Activated naive CD8-positive, alpha-beta T cell (primary cell): ENCODE measurements around the gene GDF2.

Source experiments
- H3K27ac Mint-ChIP-seq: one replicate; pipeline ENCODE4 v1.8.0; 2021; ENCODE audit warnings: mixed read lengths
- H3K27me3 Mint-ChIP-seq: one replicate; pipeline ENCODE4 v1.8.0; 2021; ENCODE audit warnings: mixed read lengths
- H3K36me3 Mint-ChIP-seq: one replicate; pipeline ENCODE4 v1.8.0; 2021; ENCODE audit warnings: mixed read lengths
- H3K4me1 Mint-ChIP-seq: one replicate; pipeline ENCODE4 v1.8.0; 2021; ENCODE audit warnings: low read depth, mixed read lengths
- H3K4me3 Mint-ChIP-seq: one replicate; pipeline ENCODE4 v1.8.0; 2021; ENCODE audit warnings: mild to moderate bottlenecking, mixed read lengths
- H3K9me3 Mint-ChIP-seq: one replicate; pipeline ENCODE4 v1.8.0; 2021; ENCODE audit warnings: low read depth, mixed read lengths

Gene GDF2

GRCh38 chr10:47369251-47369894 is 47.1 kb downstream of the GDF2 start:
- H3K36me3 Mint-ChIP-seq = no peaks in the 10 kb centered on the region
- H3K27me3 Mint-ChIP-seq = no peaks in the 10 kb centered on the region
- peaks cover 4% of the 10 kb centered on the region for H3K4me1 Mint-ChIP-seq
- no peaks in the 10 kb centered on the region for H3K9me3 Mint-ChIP-seq
- no peak overlapping the region for H3K27ac Mint-ChIP-seq
- H3K4me3 Mint-ChIP-seq = no peak overlapping the region

GRCh38 chr10:47370015-47370767 is 47.9 kb downstream of the GDF2 start:
- Mint-ChIP-seq H3K36me3 (no peaks in the 10 kb centered on the region), H3K4me1 (peaks cover 4% of the 10 kb centered on the region), H3K27me3 (no peaks in the 10 kb centered on the region), H3K27ac (no peak overlapping the region), H3K9me3 (no peaks in the 10 kb centered on the region), H3K4me3 (no peak overlapping the region)

GRCh38 chr10:47370878-47371277 is 48.6 kb downstream of the GDF2 start:
- Mint-ChIP-seq H3K4me3 (no peak overlapping the region), H3K36me3 (no peaks in the 10 kb centered on the region), H3K4me1 (peaks cover 4% of the 10 kb centered on the region), H3K9me3 (no peaks in the 10 kb centered on the region), H3K27me3 (peaks cover 4% of the 10 kb centered on the region), H3K27ac (no peak overlapping the region)

GRCh38 chr10:47371629-47372485 is 49.6 kb downstream of the GDF2 start:
- Mint-ChIP-seq H3K36me3 (no peaks in the 10 kb centered on the region), H3K27me3 (peaks cover 4% of the 10 kb centered on the region), H3K9me3 (no peaks in the 10 kb centered on the region), H3K4me3 (no peak overlapping the region), H3K4me1 (peaks cover 4% of the 10 kb centered on the region), H3K27ac (no peak overlapping the region)

- no peaks in the 10 kb centered on the region for H3K36me3 Mint-ChIP-seq
- peaks cover 4% of the 10 kb centered on the region for H3K4me1 Mint-ChIP-seq
These were observed 50.5 kb downstream of the GDF2 start for GRCh38 chr10:47372726-47373125.

GRCh38 chr10:47374611-47375536 is 52.6 kb downstream of the GDF2 start:
- H3K9me3 Mint-ChIP-seq = no peaks in the 10 kb centered on the region

More at GRCh38 chr10:47372726-47373125, 50.5 kb downstream of the GDF2 start:
- H3K27me3 Mint-ChIP-seq = peaks cover 9% of the 10 kb centered on the region
- H3K4me3 Mint-ChIP-seq = no peak overlapping the region
- H3K27ac Mint-ChIP-seq = no peak overlapping the region
- H3K9me3 Mint-ChIP-seq = no peaks in the 10 kb centered on the region

GRCh38 chr10:47376522-47377220 is 54.4 kb downstream of the GDF2 start:
- Mint-ChIP-seq H3K4me1 (peaks cover 4% of the 10 kb centered on the region), H3K27me3 (peaks cover 20% of the 10 kb centered on the region), H3K4me3 (no peak overlapping the region), H3K27ac (no peak overlapping the region), H3K36me3 (no peaks in the 10 kb centered on the region), H3K9me3 (no peaks in the 10 kb centered on the region)

More at GRCh38 chr10:47374611-47375536, 52.6 kb downstream of the GDF2 start:
- Mint-ChIP-seq H3K27me3 (peaks cover 16% of the 10 kb centered on the region), H3K36me3 (no peaks in the 10 kb centered on the region), H3K27ac (no peak overlapping the region), H3K4me3 (no peak overlapping the region), H3K4me1 (peaks cover 4% of the 10 kb centered on the region)
